Right lobe of liver (tissue), 6 donors: ENCODE measurements around the gene SNX21. TPM values are rescaled to one million over a fixed set of nuclear protein-coding genes. Genes with fewer than 3 reads are reported as not detected.
"Not testable (repeated sequence)": the region's sequence is repeated elsewhere in the genome, so short reads cannot be mapped to it uniquely, and the experiment has no call there.

ENCODE experiments used
- ATAC-seq, 4 donors: fragments of 200-7000 bp; cut with Tn5 transposase; one replicate each; pipeline ENCODE4 v1.9.1; 2020; ENCODE audit warnings: mild to moderate bottlenecking in 4 of 4, moderate library complexity in 4 of 4
- DNase-seq, 3 donors: peaks; one replicate each; pipeline ENCODE4 v3.0.0-alpha.2; 2020
- H3K27ac ChIP-seq, 3 donors: fragments of 200-600 bp; one replicate each; pipeline ENCODE4 v1.8.0; 2022
- H3K27me3 ChIP-seq, 2 donors: fragments of 200-600 bp; one replicate each; pipeline ENCODE4 v1.8.0; 2022
- H3K36me3 ChIP-seq, 4 donors: fragments of 200-600 bp; sonication (generic) in 1 of 4; one replicate each; pipeline versions ENCODE4 v1.5.1 to v1.8.0; 2017 to 2022; ENCODE audit warnings: control low read depth in 1 of 4
- H3K4me1 ChIP-seq, 4 donors: fragments of 200-600 bp; sonication (generic) in 1 of 4; one replicate each; pipeline versions ENCODE4 v1.5.1 to v1.8.0; 2017 to 2022; ENCODE audit warnings: control low read depth in 1 of 4
- H3K4me3 ChIP-seq, 3 donors: fragments of 200-600 bp; one replicate each; pipeline ENCODE4 v1.8.0; 2022
- H3K9me3 ChIP-seq, 4 donors: fragments of 200-600 bp; sonication (generic) in 1 of 4; one replicate each; pipeline versions ENCODE4 v1.5.1 to v1.8.0; 2017 to 2022; ENCODE audit warnings: control low read depth in 1 of 4
- POLR2A ChIP-seq: fragments of 450-650 bp; IDR thresholded peaks from one replicate; pipeline ENCODE4 v1.6.1; 2017; ENCODE audit warnings: antibody characterized with exemption, mild to moderate bottlenecking
- WGBS: methylation state at CpG from one replicate; pipeline ENCODE4 v1.1.6; 2018; ENCODE audit warnings: low coverage, low lambda C conversion rate; ENCODE audit not compliant: insufficient coverage; ENCODE audit errors: missing lambda C conversion rate; 5-methylcytosine and 5-hydroxymethylcytosine counted together
- intact Hi-C, 2 donors: fragments of 100-400 bp; cut with DNase I; formaldehyde crosslinking; loops; one replicate each; pipeline versions ENCODE4 v1.11.2 to v1.14.1; 2022
- total RNA-seq, 6 experiments: library from RNA; depleted of rRNA in 2 of 6; stranded (reverse); fragments of >200 nt in 2 of 6; fragmentation: NEBNext Ultra II Directional in 3 of 6; extraction: Animal tissue kit (Norgen Biotek cat#: 25700) in 3 of 6; gene quantifications; one replicate each; pipeline versions ENCODE4 v1.1.0 to v1.2.4, GENCODE V29; 2016 to 2023
- TF ChIP-seq, protein P1 (sequence below), 4 donors: fragments of 200-600 bp in 3 of 4; fragments of 450-650 bp in 1 of 4; IDR thresholded peaks; one replicate each; pipeline versions ENCODE4 v1.5.1 to v1.8.0; 2016 to 2022; ENCODE audit warnings: antibody characterized with exemption in 4 of 4, mild to moderate bottlenecking in 2 of 4
- donor health status: DM: no; HTN: yes; CAD: no.
- donor health status: DM: no; HTN: no; CAD: no.
- donor health status: DM: no; HTN: no; CAD: no.
- donor health status: DM: no; HTN: yes; CAD: no.
- donor health status: DM: no; HTN: yes; CAD: no.

Gene SNX21
- total RNA-seq, 6 experiments from 2014 or later: 3.4 to 21.8 (median 6.8) TPM

DNA sequence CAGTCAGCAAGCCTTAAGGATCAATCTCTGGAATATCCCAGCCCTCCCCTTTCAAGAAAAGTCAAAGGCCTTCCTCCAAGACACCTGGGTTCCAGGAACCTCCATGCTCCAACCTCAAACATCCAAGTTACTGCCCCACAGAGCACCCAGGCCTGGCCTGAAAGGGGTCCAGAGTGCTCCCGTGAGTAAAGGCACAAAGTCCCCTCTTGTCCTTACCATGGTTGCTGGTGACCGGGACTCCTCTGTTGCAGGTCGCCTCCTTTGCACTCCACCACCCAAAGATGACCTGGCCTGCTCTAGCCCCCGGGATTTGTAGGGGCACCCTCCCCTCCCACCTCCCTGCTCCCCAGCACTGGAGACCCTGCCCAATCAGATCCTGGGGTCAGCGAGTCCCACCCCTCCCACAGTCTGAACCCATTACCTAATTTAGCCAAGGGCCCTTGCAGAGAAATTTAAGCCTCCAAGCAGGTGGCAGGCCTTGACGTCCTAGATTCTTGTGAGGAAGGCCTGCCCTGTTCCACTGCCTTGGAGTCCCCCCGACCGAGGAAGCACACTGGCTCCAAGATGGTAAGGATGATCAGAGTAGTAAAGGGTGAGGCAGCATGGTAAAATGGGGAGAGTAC, 6.5 kb upstream of the SNX21 start, which contains the start of gene TNNC2:
TNNC2 (minus strand) TSS at position 283 of the 623 bp plus-strand sequence; CDS start at position 219, 64 bp downstream.
- ATAC-seq (no peak), DNase-seq (no peak)
- no peak within 1 kb of the TSS for H3K4me3 ChIP-seq
- no peaks in the 10 kb centered on the region for H3K9me3 ChIP-seq
- H3K27ac ChIP-seq: no peak within 1 kb of the TSS
- TF ChIP-seq POLR2A: no peak
- TF ChIP-seq, protein P1, sequence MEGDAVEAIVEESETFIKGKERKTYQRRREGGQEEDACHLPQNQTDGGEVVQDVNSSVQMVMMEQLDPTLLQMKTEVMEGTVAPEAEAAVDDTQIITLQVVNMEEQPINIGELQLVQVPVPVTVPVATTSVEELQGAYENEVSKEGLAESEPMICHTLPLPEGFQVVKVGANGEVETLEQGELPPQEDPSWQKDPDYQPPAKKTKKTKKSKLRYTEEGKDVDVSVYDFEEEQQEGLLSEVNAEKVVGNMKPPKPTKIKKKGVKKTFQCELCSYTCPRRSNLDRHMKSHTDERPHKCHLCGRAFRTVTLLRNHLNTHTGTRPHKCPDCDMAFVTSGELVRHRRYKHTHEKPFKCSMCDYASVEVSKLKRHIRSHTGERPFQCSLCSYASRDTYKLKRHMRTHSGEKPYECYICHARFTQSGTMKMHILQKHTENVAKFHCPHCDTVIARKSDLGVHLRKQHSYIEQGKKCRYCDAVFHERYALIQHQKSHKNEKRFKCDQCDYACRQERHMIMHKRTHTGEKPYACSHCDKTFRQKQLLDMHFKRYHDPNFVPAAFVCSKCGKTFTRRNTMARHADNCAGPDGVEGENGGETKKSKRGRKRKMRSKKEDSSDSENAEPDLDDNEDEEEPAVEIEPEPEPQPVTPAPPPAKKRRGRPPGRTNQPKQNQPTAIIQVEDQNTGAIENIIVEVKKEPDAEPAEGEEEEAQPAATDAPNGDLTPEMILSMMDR (IDR thresholded peaks at IDR 0.05): no peak
- WGBS: 86% methylated on average over 2 of the region's 8 CpGs
- H3K4me1 ChIP-seq: no peaks in the 10 kb centered on the region
- H3K36me3 ChIP-seq: no peaks in the 10 kb centered on the region
- intact Hi-C loops: loop anchor here in 1 of 2 donors (10.0 kb wide), 1 partner anchor 138 kb away; no protein-coding TSS in a partner anchor
- peaks cover 0 to 11% of the 10 kb centered on the region in 2 donors for H3K27me3 ChIP-seq

DNA sequence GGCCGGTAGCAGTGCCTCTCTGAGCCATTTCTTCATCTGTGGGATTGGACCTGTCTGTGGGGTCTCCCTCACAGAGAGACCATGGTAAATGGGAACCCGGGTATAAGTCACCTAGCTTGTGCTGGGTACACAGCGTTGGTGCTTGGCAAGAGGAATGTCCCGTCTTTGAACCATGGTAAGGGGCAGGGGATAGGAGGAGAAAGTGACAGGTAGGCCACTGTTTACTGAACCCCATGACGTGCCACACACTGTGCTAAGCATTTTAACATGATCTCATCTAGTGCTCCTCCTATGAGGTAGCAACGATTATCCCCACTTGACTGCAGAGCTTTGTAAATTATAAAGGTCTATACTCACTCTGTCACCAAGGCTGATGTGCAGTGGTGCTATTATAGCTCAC, 5.9 kb upstream of the SNX21 start:
- 40% methylated on average over 2 of the region's 6 CpGs for WGBS
- intact Hi-C loops: loop anchor here in 1 of 2 donors (10.0 kb wide), 1 partner anchor 137 kb away; no protein-coding TSS in a partner anchor

DNA sequence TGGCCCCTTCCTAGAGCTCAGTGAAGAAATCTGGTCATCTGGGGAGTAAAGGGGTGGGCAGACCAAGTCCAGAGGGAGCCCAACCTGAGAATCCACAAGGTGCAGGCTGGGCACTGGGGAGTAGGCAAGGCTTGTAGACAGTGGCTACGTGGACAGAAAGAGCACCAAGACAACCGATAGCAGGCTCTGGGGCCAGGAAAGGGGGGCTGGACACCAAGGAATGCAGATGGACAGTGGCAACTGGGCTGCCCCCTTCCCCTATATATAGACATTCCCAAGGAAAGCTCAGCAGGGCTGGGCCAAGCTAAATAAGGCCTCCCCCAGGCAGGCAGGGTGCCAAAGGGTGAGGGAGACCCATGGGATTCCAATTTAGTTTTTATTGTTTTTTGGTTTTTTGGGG, 5.0 kb upstream of the SNX21 start:
- no peak for DNase-seq
- no peak overlapping the region for H3K4me3 ChIP-seq
- TF ChIP-seq, protein P1 (IDR thresholded peaks at IDR 0.05): no peak
- peaks cover 0 to 7% (median 0%) of the 10 kb centered on the region in 4 donors for H3K4me1 ChIP-seq
- H3K27me3 ChIP-seq: peaks cover 0 to under 1% of the 10 kb centered on the region in 2 donors
- no peak for ATAC-seq
- 75% methylated on average over 2 of the region's 2 CpGs for WGBS
- H3K27ac ChIP-seq: no peak overlapping the region
- intact Hi-C loops: loop anchor here in 1 of 2 donors (10.0 kb wide), 1 partner anchor 136 kb away; no protein-coding TSS in a partner anchor
- H3K9me3 ChIP-seq: no peaks in the 10 kb centered on the region
- H3K36me3 ChIP-seq: no peaks in the 10 kb centered on the region

More for the DNA sequence above, 5.9 kb upstream of the SNX21 start:
- DNase-seq (no peak), ATAC-seq (no peak)
- no peaks in the 10 kb centered on the region for H3K4me1 ChIP-seq
- H3K27ac ChIP-seq: no peak overlapping the region
- peaks cover 0 to 8% of the 10 kb centered on the region in 2 donors for H3K27me3 ChIP-seq
- H3K9me3 ChIP-seq: no peaks in the 10 kb centered on the region
- no peak overlapping the region for H3K4me3 ChIP-seq
- TF ChIP-seq, protein P1 (IDR thresholded peaks at IDR 0.05): no peak
- TF ChIP-seq POLR2A: no peak
- H3K36me3 ChIP-seq: no peaks in the 10 kb centered on the region

GRCh38 chr20:45829673-45830106, 3.9 kb upstream of the SNX21 start:
- 83% methylated on average over 1 of the region's 4 CpGs for WGBS
- ATAC-seq: peak in 2 of 4 donors; percentile 23 to 36
- intact Hi-C loops: loop anchor here in 1 of 2 donors (10.0 kb wide), 1 partner anchor 135 kb away; no protein-coding TSS in a partner anchor

GRCh38 chr20:45832619-45833018, 980 bp upstream of the SNX21 start:
- Histone ChIP-seq H3K4me3 (no peak overlapping the region), H3K4me1 (peaks cover 0 to 7% (median 0%) of the 10 kb centered on the region in 4 donors), H3K9me3 (no peaks in the 10 kb centered on the region), H3K27ac (peak overlapping the region; percentile 58 to 83 (median 69)), H3K36me3 (no peaks in the 10 kb centered on the region), H3K27me3 (no peaks in the 10 kb centered on the region)
- intact Hi-C loops: no loop called here
- no peak for DNase-seq
- TF ChIP-seq, protein P1 (IDR thresholded peaks at IDR 0.05): no peak
- TF ChIP-seq POLR2A: no peak
- 77% methylated on average over 3 of the region's 4 CpGs for WGBS
- ATAC-seq: no peak

More at GRCh38 chr20:45829673-45830106, 3.9 kb upstream of the SNX21 start:
- H3K9me3 ChIP-seq, H3K27ac ChIP-seq, H3K27me3 ChIP-seq, DNase-seq, H3K4me3 ChIP-seq, H3K36me3 ChIP-seq, H3K4me1 ChIP-seq: not testable (repeated sequence)
